ENCODE measurements around the gene DGKH.

DGKH gene

GRCh38 chr13:42272115-42272803, 223.8 kb downstream of the DGKH start, which contains the start of gene AKAP11:
AKAP11 (plus strand) TSS chr13:42272152; CDS start chr13:42286349, 14,197 bp downstream.
- H3K36me3 ChIP-seq (ENCODE audit: insufficient read depth, low read length), result peaks cover 8% of the 10 kb centered on the region
- no peaks in the 10 kb centered on the region for H4K20me1 ChIP-seq (ENCODE audit: insufficient read depth, low read length)
- no peaks in the 10 kb centered on the region for H3K9me3 ChIP-seq (ENCODE audit: low read length)
- H3K79me2 ChIP-seq (ENCODE audit: insufficient read depth, low read length), result peaks cover 47% of the 10 kb centered on the region
- peaks cover 51% of the 10 kb centered on the region for H3K4me1 ChIP-seq (ENCODE audit: insufficient read depth, low read length, severe bottlenecking)
- no peak for TF ChIP-seq EZH2 (IDR thresholded peaks at IDR 0.05; ENCODE audit: borderline replicate concordance, low read length)
- no peak for TF ChIP-seq CTCF (IDR thresholded peaks at IDR 0.05; ENCODE audit: low read length)
- H3K27me3 ChIP-seq (ENCODE audit: insufficient read depth, low read length), result no peaks in the 10 kb centered on the region
- H3F3A ChIP-seq (ENCODE audit: insufficient read depth, low read length), result no peaks in the 10 kb centered on the region
- H3K4me3 ChIP-seq (ENCODE audit: low read depth, low read length, poor library complexity, severe bottlenecking), result peak within 1 kb of the TSS; percentile 95
- peak within 1 kb of the TSS; percentile 96 for H3K9ac ChIP-seq (ENCODE audit: low read length)
- H3K4me2 ChIP-seq (ENCODE audit: low read length), result peak within 1 kb of the TSS; percentile 83
- H2AFZ ChIP-seq (ENCODE audit: low read length), result peak within 1 kb of the TSS; percentile 20; the same call in 1 of the 2 replicates
- H3K9me2 ChIP-seq (ENCODE audit: low read depth, low read length), result no peaks in the 10 kb centered on the region
- peak within 1 kb of the TSS; percentile 86 for H3K27ac ChIP-seq (ENCODE audit: low read depth, low read length, poor library complexity, severe bottlenecking)

GRCh38 chr13:42272804-42273175, 224.3 kb downstream of the DGKH start:
- no peaks in the 10 kb centered on the region for H4K20me1 ChIP-seq (ENCODE audit: insufficient read depth, low read length)

GRCh38 chr13:42274386-42275097, 226.1 kb downstream of the DGKH start:
- H3K9me2 ChIP-seq (ENCODE audit: low read depth, low read length), result no peaks in the 10 kb centered on the region
- H3K79me2 ChIP-seq (ENCODE audit: insufficient read depth, low read length), result peaks cover 70% of the 10 kb centered on the region
- no peak for TF ChIP-seq CTCF (IDR thresholded peaks at IDR 0.05; ENCODE audit: low read length)
- no peak for TF ChIP-seq EZH2 (IDR thresholded peaks at IDR 0.05; ENCODE audit: borderline replicate concordance, low read length)
- no peak overlapping the region for H2AFZ ChIP-seq (ENCODE audit: low read length)
- H3K36me3 ChIP-seq (ENCODE audit: insufficient read depth, low read length), result peaks cover 18% of the 10 kb centered on the region
- H3K4me3 ChIP-seq (ENCODE audit: low read depth, low read length, poor library complexity, severe bottlenecking), result peak overlapping the region; percentile 95
- H3F3A ChIP-seq (ENCODE audit: insufficient read depth, low read length), result no peaks in the 10 kb centered on the region
- no peaks in the 10 kb centered on the region for H4K20me1 ChIP-seq (ENCODE audit: insufficient read depth, low read length)
- no peaks in the 10 kb centered on the region for H3K27me3 ChIP-seq (ENCODE audit: insufficient read depth, low read length)
- H3K9me3 ChIP-seq (ENCODE audit: low read length), result 0 out of 2 replicates have a peak, but pooled peaks cover 3% of the 10 kb centered on the region
- H3K4me2 ChIP-seq (ENCODE audit: low read length), result peak overlapping the region; percentile 83
- H3K9ac ChIP-seq (ENCODE audit: low read length), result peak overlapping the region; percentile 96
- H3K4me1 ChIP-seq (ENCODE audit: insufficient read depth, low read length, severe bottlenecking), result peaks cover 72% of the 10 kb centered on the region
- H3K27ac ChIP-seq (ENCODE audit: low read depth, low read length, poor library complexity, severe bottlenecking), result peak overlapping the region; percentile 86

More at GRCh38 chr13:42272804-42273175, 224.3 kb downstream of the DGKH start:
- Histone ChIP-seq H3K9me2 (ENCODE audit: low read depth, low read length) (no peaks in the 10 kb centered on the region), H3K4me1 (ENCODE audit: insufficient read depth, low read length, severe bottlenecking) (peaks cover 56% of the 10 kb centered on the region), H3K27me3 (ENCODE audit: insufficient read depth, low read length) (no peaks in the 10 kb centered on the region), H3K36me3 (ENCODE audit: insufficient read depth, low read length) (peaks cover 8% of the 10 kb centered on the region), H3K79me2 (ENCODE audit: insufficient read depth, low read length) (peaks cover 53% of the 10 kb centered on the region), H3K9ac (ENCODE audit: low read length) (peak overlapping the region; percentile 96), H3K4me3 (ENCODE audit: low read depth, low read length, poor library complexity, severe bottlenecking) (peak overlapping the region; percentile 95), H2AFZ (ENCODE audit: low read length) (no peak overlapping the region), H3K9me3 (ENCODE audit: low read length) (no peaks in the 10 kb centered on the region), H3K4me2 (ENCODE audit: low read length) (peak overlapping the region; percentile 83), H3F3A (ENCODE audit: insufficient read depth, low read length) (no peaks in the 10 kb centered on the region), H3K27ac (ENCODE audit: low read depth, low read length, poor library complexity, severe bottlenecking) (peak overlapping the region; percentile 86)
- no peak for TF ChIP-seq EZH2 (IDR thresholded peaks at IDR 0.05; ENCODE audit: borderline replicate concordance, low read length)
- no peak for TF ChIP-seq CTCF (IDR thresholded peaks at IDR 0.05; ENCODE audit: low read length)
